GM12878 (cell line): ENCODE measurements around the gene TASL. TPM values are rescaled to one million over a fixed set of nuclear protein-coding genes. Genes with fewer than 3 reads are reported as not detected.
A peak's percentile ranks its signal among the peaks of the same experiment; 100 is the strongest.

Experiments
- ATAC-seq: fragments of 200-7000 bp; cut with Tn5 transposase; 3 replicates; pipeline ENCODE4 v1.9.1; 2020; ENCODE audit warnings: mild to moderate bottlenecking, moderate library complexity
- BruUV-seq: library from RNA; stranded (reverse); fragments of 400-500 nt; replicated peaks from 2 replicates; lab custom pipeline; 2021; lab: Mats Ljungman, UMichigan
- CTCF ChIA-PET: fragments of 300-600 bp; sonication (Branson Sonifier 250); formaldehyde crosslinking; extraction: SDS; loops from one replicate; lab custom pipeline; 2021; ENCODE audit warnings: inconsistent platforms; lab: Yijun Ruan, JAX
- POLR2A ChIA-PET: fragments of 350-600 bp; formaldehyde crosslinking; extraction: SDS; loops from one replicate; lab custom pipeline; 2021; ENCODE audit warnings: inconsistent platforms; lab: Charles Lee
- RAD21 ChIA-PET: fragments of 300-600 bp; sonication (Branson Sonifier 250); formaldehyde crosslinking; loops from one replicate; lab custom pipeline; 2023; ENCODE audit warnings: antibody characterized with exemption; ENCODE audit not compliant: unreplicated experiment; lab: Charles Lee
- SMC1A ChIA-PET: fragments of 300-600 bp; sonication (Branson Sonifier 250); formaldehyde crosslinking; loops from one replicate; lab custom pipeline; 2023; ENCODE audit not compliant: unreplicated experiment, uncharacterized antibody; lab: Charles Lee
- DNase-seq: peaks from one replicate; pipeline ENCODE4 v3.0.0-alpha.2; 2011; ENCODE audit warnings: low read depth, low spot score
- FAIRE-seq: peaks from 3 replicates; lab custom pipeline; 2011; peaks lifted over from hg19 to GRCh38; lab: Jason Lieb, UNC
- H2AFZ ChIP-seq: 2 replicates; pipeline ENCODE4 v1.6.0; 2011; ENCODE audit warnings: low read depth, low read length, control low read depth; ENCODE audit not compliant: control insufficient read depth
- H3K27ac ChIP-seq: 2 replicates; pipeline ENCODE4 v1.5.1; 2011; ENCODE audit warnings: control low read depth; ENCODE audit not compliant: control insufficient read depth, insufficient read depth
- H3K27me3 ChIP-seq, 2 experiments: replicated peaks in 1 of 2; 2 replicates each; pipeline versions ENCODE4 v1.6.0 to v1.6.1; 2011; ENCODE audit warnings: low read length in 1 of 2; ENCODE audit not compliant: control insufficient read depth in 2 of 2, insufficient read depth in 2 of 2
- H3K36me3 ChIP-seq, 2 experiments: 2 replicates each; pipeline ENCODE4 v1.5.1; 2011; ENCODE audit warnings: low read length in 1 of 2; ENCODE audit not compliant: control insufficient read depth in 2 of 2, insufficient read depth in 2 of 2
- H3K4me1 ChIP-seq: 2 replicates; pipeline ENCODE4 v1.6.1; 2011; ENCODE audit warnings: mild to moderate bottlenecking, low read length, moderate library complexity, mixed read lengths; ENCODE audit not compliant: control insufficient read depth, insufficient read depth
- H3K4me2 ChIP-seq: 2 replicates; pipeline ENCODE4 v1.6.0; 2011; ENCODE audit warnings: control low read depth; ENCODE audit not compliant: control insufficient read depth, insufficient read depth
- H3K4me3 ChIP-seq: fragments of 200-600 bp; sonication (generic); 2 replicates; pipeline ENCODE4 v1.5.1; 2016
- H3K79me2 ChIP-seq: 2 replicates; pipeline ENCODE4 v1.6.0; 2011; ENCODE audit warnings: low read length; ENCODE audit not compliant: control insufficient read depth, insufficient read depth
- H3K9ac ChIP-seq: 2 replicates; pipeline ENCODE4 v1.8.0; 2011; ENCODE audit warnings: low read length, control low read depth, mixed read lengths; ENCODE audit not compliant: control insufficient read depth, insufficient read depth
- H3K9me3 ChIP-seq: replicated peaks from 3 replicates; pipeline ENCODE4 v1.5.1; 2011; ENCODE audit warnings: mild to moderate bottlenecking, low read length; ENCODE audit not compliant: control insufficient read depth, insufficient read depth
- H4K20me1 ChIP-seq: 2 replicates; pipeline ENCODE4 v1.6.0; 2011; ENCODE audit not compliant: control insufficient read depth, insufficient read depth
- EED ChIP-seq: sonication (generic); IDR thresholded peaks from 2 replicates; pipeline ENCODE4 v1.6.1; 2016; ENCODE audit warnings: antibody characterized with exemption, low read depth
- IKZF1 ChIP-seq: fragments of 450-650 bp; conservative IDR thresholded peaks from 2 replicates; pipeline ENCODE4 v1.6.1; 2017; ENCODE audit warnings: antibody characterized with exemption, mild to moderate bottlenecking
- IKZF2 ChIP-seq, 2 experiments: fragments of 450-650 bp; IDR thresholded peaks; 2 replicates each; pipeline ENCODE4 v1.6.1; 2017; ENCODE audit warnings: mild to moderate bottlenecking in 2 of 2, moderate library complexity in 2 of 2
- NRF1 ChIP-seq: conservative IDR thresholded peaks from 2 replicates; pipeline ENCODE4 v1.6.1; 2011; ENCODE audit warnings: mild to moderate bottlenecking, low read depth, low read length, improper control_type of control experiment
- SPI1 ChIP-seq: IDR thresholded peaks from 2 replicates; pipeline ENCODE4 v1.6.1; 2011; ENCODE audit warnings: low read depth, mild to moderate bottlenecking, low read length, moderate library complexity, borderline replicate concordance; ENCODE audit not compliant: insufficient read depth
- WGBS: methylation state at CpG from one replicate; pipeline ENCODE4 v1.1.6; 2016; ENCODE audit warnings: low lambda C conversion rate; ENCODE audit not compliant: insufficient replicate concordance, insufficient coverage; ENCODE audit errors: missing lambda C conversion rate; 5-methylcytosine and 5-hydroxymethylcytosine counted together
- in situ Hi-C: fragments of 300-500 bp; cut with MboI; formaldehyde crosslinking; loops from 9 replicates; pipeline ENCODE4 v1.14.3; 2018; ENCODE audit warnings: mixed read lengths
- intact Hi-C: fragments of 100-400 bp; cut with micrococcal nuclease; formaldehyde crosslinking; loops from one replicate; pipeline ENCODE4 v1.14.2; 2022; ENCODE audit not compliant: unreplicated experiment
- polyA plus RNA-seq, 11 experiments: library from polyadenylated mRNA; depleted of rRNA in 4 of 11; unstranded in 6 of 11; stranded (reverse) in 5 of 11; fragments of >200 nt; fragmentation: Nextera tagmentation in 4 of 11; fragmentation: Illumina TruSeq in 1 of 11; extraction: Ambion mirVana in 4 of 11; extraction: Trizol in 1 of 11; gene quantifications; 1 replicate in 1 of 11; 2 replicates in 10 of 11; pipeline versions ENCODE4 v1.2.1 to v1.2.3, GENCODE V29; 2011 to 2016; ENCODE audit warnings: inconsistent platforms in 2 of 11, missing spikeins in 2 of 11, low read depth in 1 of 11
- total RNA-seq, 4 experiments: library from RNA; depleted of rRNA in 3 of 4; stranded (reverse); fragments of >200 nt in 3 of 4; fragmentation: Illumina TruSeq in 1 of 4; extraction: Trizol in 1 of 4; gene quantifications; 2 replicates each; pipeline versions ENCODE4 v1.2.1 to v1.2.3, GENCODE V29; 2013 to 2021
- TF ChIP-seq, protein P1 (sequence below): fragments of 450-650 bp; IDR thresholded peaks from 2 replicates; pipeline ENCODE4 v1.6.1; 2018; ENCODE audit warnings: mild to moderate bottlenecking, low read depth, moderate library complexity; ENCODE audit not compliant: partially characterized antibody
- TF ChIP-seq, protein P2 (sequence below): fragments of 450-650 bp; IDR thresholded peaks from 2 replicates; pipeline ENCODE4 v1.6.1; 2017; ENCODE audit warnings: borderline replicate concordance

Gene TASL
- total and polyA plus RNA-seq, 10 of the 15 experiments (the other 5 are each of a cell fraction or from before 2014, with no cell fraction given), result 12.4 to 107 (median 18.3) TPM

GRCh38 chrX:30592831-30593230 is 15.3 kb upstream of the TASL start (continued):
- TF ChIP-seq, protein P1, sequence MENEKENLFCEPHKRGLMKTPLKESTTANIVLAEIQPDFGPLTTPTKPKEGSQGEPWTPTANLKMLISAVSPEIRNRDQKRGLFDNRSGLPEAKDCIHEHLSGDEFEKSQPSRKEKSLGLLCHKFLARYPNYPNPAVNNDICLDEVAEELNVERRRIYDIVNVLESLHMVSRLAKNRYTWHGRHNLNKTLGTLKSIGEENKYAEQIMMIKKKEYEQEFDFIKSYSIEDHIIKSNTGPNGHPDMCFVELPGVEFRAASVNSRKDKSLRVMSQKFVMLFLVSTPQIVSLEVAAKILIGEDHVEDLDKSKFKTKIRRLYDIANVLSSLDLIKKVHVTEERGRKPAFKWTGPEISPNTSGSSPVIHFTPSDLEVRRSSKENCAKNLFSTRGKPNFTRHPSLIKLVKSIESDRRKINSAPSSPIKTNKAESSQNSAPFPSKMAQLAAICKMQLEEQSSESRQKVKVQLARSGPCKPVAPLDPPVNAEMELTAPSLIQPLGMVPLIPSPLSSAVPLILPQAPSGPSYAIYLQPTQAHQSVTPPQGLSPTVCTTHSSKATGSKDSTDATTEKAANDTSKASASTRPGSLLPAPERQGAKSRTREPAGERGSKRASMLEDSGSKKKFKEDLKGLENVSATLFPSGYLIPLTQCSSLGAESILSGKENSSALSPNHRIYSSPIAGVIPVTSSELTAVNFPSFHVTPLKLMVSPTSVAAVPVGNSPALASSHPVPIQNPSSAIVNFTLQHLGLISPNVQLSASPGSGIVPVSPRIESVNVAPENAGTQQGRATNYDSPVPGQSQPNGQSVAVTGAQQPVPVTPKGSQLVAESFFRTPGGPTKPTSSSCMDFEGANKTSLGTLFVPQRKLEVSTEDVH, result no peak

DNA sequence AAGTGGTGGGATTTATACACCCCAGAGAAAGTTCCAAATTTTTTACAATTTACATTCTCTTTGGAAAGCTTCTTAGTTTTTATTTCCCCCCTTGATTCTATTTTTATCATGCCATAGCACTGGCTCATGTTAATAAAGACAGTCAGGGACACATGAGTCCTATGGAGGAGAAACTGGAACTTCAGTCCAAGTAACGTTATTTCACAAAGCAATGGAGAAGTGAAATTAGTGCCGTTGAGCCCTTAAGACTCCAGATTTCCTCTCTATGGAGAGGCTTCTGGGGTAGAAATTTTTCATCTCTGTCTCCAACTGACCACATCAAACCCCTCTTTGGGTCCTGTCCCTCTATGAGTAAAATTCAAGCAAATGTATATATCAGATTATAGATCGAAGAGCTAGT is 12.8 kb upstream of the TASL start:
- Histone ChIP-seq H3K36me3 (no peaks in the 10 kb centered on the region), H3K79me2 (no peaks in the 10 kb centered on the region), H3K27me3 (no peaks in the 10 kb centered on the region), H3K4me3 (0 out of 2 replicates have a peak overlapping the region, but pooled peaks have one; percentile 3), H3K4me1 (peaks cover 32% of the 10 kb centered on the region), H3K4me2 (peak overlapping the region; percentile 11), H3K9me3 (no peaks in the 10 kb centered on the region; the same call in 2 of the 3 replicates), H3K9ac (no peak overlapping the region; the same call in 1 of the 2 replicates), H4K20me1 (no peaks in the 10 kb centered on the region), H3K27ac (peak overlapping the region; percentile 0; the same call in 1 of the 2 replicates), H2AFZ (peak overlapping the region; percentile 13)
- ChIA-PET POLR2A (interaction anchor here (1.0 to 3.4 kb wide), 4 partner anchors 10 to 21 kb away, joined by 5 to 31 read pairs (median 12); partner anchors contain the start of gene TASL), SMC1A (interaction anchor here (1.3 to 7.4 kb wide), 4 partner anchors 8 to 26 kb away, joined by 3 to 208 read pairs (median 24); partner anchors contain the start of gene TASL), CTCF (interaction anchor here (2.8 to 9.1 kb wide), 3 partner anchors 9 to 23 kb away, joined by 11 to 282 read pairs (median 23); partner anchors contain the start of gene TASL), RAD21 (interaction anchor here (0.9 to 7.2 kb wide), 5 partner anchors 10 to 21 kb away, joined by 3 to 163 read pairs (median 12); partner anchors contain the start of gene TASL)
- intact Hi-C loops, result no loop called here
- FAIRE-seq (no peak), ATAC-seq (peak; percentile 34), DNase-seq (no peak)
- BruUV-seq, result no TSS peak
- no peak for TF ChIP-seq NRF1
- peak; percentile 50 for TF ChIP-seq IKZF1
- TF ChIP-seq EED, result 0 out of 2 replicates have a peak, but pooled peaks have one; percentile 29
- TF ChIP-seq, protein P2, sequence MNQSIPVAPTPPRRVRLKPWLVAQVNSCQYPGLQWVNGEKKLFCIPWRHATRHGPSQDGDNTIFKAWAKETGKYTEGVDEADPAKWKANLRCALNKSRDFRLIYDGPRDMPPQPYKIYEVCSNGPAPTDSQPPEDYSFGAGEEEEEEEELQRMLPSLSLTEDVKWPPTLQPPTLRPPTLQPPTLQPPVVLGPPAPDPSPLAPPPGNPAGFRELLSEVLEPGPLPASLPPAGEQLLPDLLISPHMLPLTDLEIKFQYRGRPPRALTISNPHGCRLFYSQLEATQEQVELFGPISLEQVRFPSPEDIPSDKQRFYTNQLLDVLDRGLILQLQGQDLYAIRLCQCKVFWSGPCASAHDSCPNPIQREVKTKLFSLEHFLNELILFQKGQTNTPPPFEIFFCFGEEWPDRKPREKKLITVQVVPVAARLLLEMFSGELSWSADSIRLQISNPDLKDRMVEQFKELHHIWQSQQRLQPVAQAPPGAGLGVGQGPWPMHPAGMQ, result no peak
- peak in 1 of 2 experiments; percentile 46; a peak in 2 of 4 replicates for TF ChIP-seq IKZF2 (IDR thresholded peaks at IDR 0.05)
- peak; percentile 68 for TF ChIP-seq SPI1
- in situ Hi-C loops, result no loop called here
- WGBS, result 67% methylated on average over 3 of the region's 3 CpGs
